HCT116 (cell line): ENCODE results near the gene PSMA8. TPM values are rescaled to one million over a fixed set of nuclear protein-coding genes. Genes with fewer than 3 reads are reported as not detected.

Source experiments
- ATAC-seq: fragments of 200-7000 bp; cut with Tn5 transposase; 2 replicates; pipeline ENCODE4 v1.9.1; 2020; ENCODE audit warnings: mild to moderate bottlenecking, moderate library complexity
- BruUV-seq: library from RNA; stranded (reverse); fragments of 400-500 nt; replicated peaks from 2 replicates; lab custom pipeline; 2021; lab: Mats Ljungman, UMichigan
- CTCF ChIA-PET: fragments of 300-600 bp; sonication (Branson Sonifier 250); formaldehyde crosslinking; loops from one replicate; lab custom pipeline; 2021; ENCODE audit warnings: antibody characterized with exemption; lab: Charles Lee
- POLR2A ChIA-PET: fragments of 300-600, 350-600 bp; sonication (Branson Sonifier 250); formaldehyde crosslinking; loops from one replicate; lab custom pipeline; 2021; ENCODE audit warnings: antibody characterized with exemption; lab: Charles Lee
- RAD21 ChIA-PET, 2 experiments: fragments of 300-600 bp; sonication (Branson Sonifier 250); formaldehyde crosslinking; loops; one replicate each; lab custom pipeline; 2023; ENCODE audit warnings: low total read pairs in 2 of 2; ENCODE audit not compliant: uncharacterized antibody in 2 of 2, unreplicated experiment in 2 of 2, low non-redundant PET in 1 of 2; lab: Charles Lee
- DNase-seq: peaks from one replicate; pipeline ENCODE4 v3.0.0-alpha.2; 2010; ENCODE audit warnings: low read depth, low spot score
- H2AFZ ChIP-seq: fragments of 200-600 bp; shearing (Covaris generic), sonication (generic); 2 replicates; pipeline ENCODE4 v1.6.1; 2017; ENCODE audit warnings: low read depth, mixed run types, mixed read lengths, antibody characterized with exemption, low read length; ENCODE audit not compliant: poor library complexity, severe bottlenecking
- H3K27ac ChIP-seq: 2 replicates; pipeline ENCODE4 v1.5.1; 2012; ENCODE audit warnings: low read depth, low read length
- H3K27me3 ChIP-seq: fragments of 200-600 bp; sonication (generic); 2 replicates; pipeline ENCODE4 v1.6.1; 2016; ENCODE audit warnings: mixed run types, low read length, mixed read lengths; ENCODE audit not compliant: insufficient read depth
- H3K36me3 ChIP-seq, 2 experiments: fragments of 200-500 bp in 1 of 2; fragments of 200-600 bp in 1 of 2; sonication (Bioruptor generic) in 1 of 2; sonication (generic) in 1 of 2; 2 replicates each; pipeline versions ENCODE4 v1.5.1 to v1.6.1; 2014 to 2016; ENCODE audit warnings: low read length in 2 of 2, inconsistent platforms in 1 of 2, mixed read lengths in 1 of 2, mixed run types in 1 of 2; ENCODE audit not compliant: insufficient read depth in 2 of 2, control insufficient read depth in 1 of 2
- H3K4me1 ChIP-seq, 2 experiments: fragments of 200-600 bp in 1 of 2; sonication (generic) in 1 of 2; 2 replicates each; pipeline versions ENCODE4 v1.5.1 to v1.6.1; 2012 to 2017; ENCODE audit warnings: low read length in 2 of 2, inconsistent platforms in 1 of 2, mild to moderate bottlenecking in 1 of 2, mixed read lengths in 1 of 2, mixed run types in 1 of 2, moderate library complexity in 1 of 2; ENCODE audit not compliant: insufficient read depth in 2 of 2, control insufficient read depth in 1 of 2
- H3K4me2 ChIP-seq: fragments of 200-600 bp; sonication (generic); 2 replicates; pipeline ENCODE4 v1.6.1; 2017; ENCODE audit warnings: mixed run types, low read length, mixed read lengths
- H3K4me3 ChIP-seq, 2 experiments: fragments of 200-600 bp in 1 of 2; sonication (generic) in 1 of 2; replicated peaks in 1 of 2; 2 replicates each; pipeline ENCODE4 v1.5.1; 2011 to 2016; ENCODE audit warnings: low read length in 2 of 2, control low read depth in 1 of 2, low read depth in 1 of 2, mild to moderate bottlenecking in 1 of 2, mixed read lengths in 1 of 2, mixed run types in 1 of 2
- H3K79me2 ChIP-seq: fragments of 200-600 bp; sonication (generic); 2 replicates; pipeline ENCODE4 v1.6.1; 2017; ENCODE audit warnings: mild to moderate bottlenecking, mixed run types, low read length, moderate library complexity, mixed read lengths; ENCODE audit not compliant: insufficient read depth
- H3K9ac ChIP-seq: fragments of 200-600 bp; sonication (generic); 2 replicates; pipeline ENCODE4 v1.6.1; 2016; ENCODE audit warnings: low read length, mixed read lengths
- H3K9me2 ChIP-seq: fragments of 200-600 bp; sonication (generic), shearing (Covaris generic); 2 replicates; pipeline ENCODE4 v1.6.1; 2017; ENCODE audit warnings: mixed run types, mild to moderate bottlenecking, moderate library complexity; ENCODE audit not compliant: insufficient read depth
- H3K9me3 ChIP-seq, 2 experiments: fragments of 200-500 bp in 1 of 2; fragments of 200-600 bp in 1 of 2; sonication (Bioruptor generic) in 1 of 2; sonication (generic) in 1 of 2; 2 replicates each; pipeline ENCODE4 v1.6.1; 2014 to 2017; ENCODE audit warnings: low read length in 2 of 2, mixed read lengths in 2 of 2, inconsistent platforms in 1 of 2, low read depth in 1 of 2, mild to moderate bottlenecking in 1 of 2, mixed run types in 1 of 2, moderate library complexity in 1 of 2; ENCODE audit not compliant: control insufficient read depth in 1 of 2, insufficient read depth in 1 of 2
- H4K20me1 ChIP-seq: fragments of 200-600 bp; sonication (generic), shearing (Covaris generic); 2 replicates; pipeline ENCODE4 v1.6.1; 2017; ENCODE audit warnings: mixed run types, mild to moderate bottlenecking, moderate library complexity; ENCODE audit not compliant: insufficient read depth
- ATF3 ChIP-seq: IDR thresholded peaks from 2 replicates; pipeline ENCODE4 v1.6.1; 2012
- CBX3 ChIP-seq: IDR thresholded peaks from 2 replicates; pipeline ENCODE4 v1.6.1; 2012; ENCODE audit warnings: low read depth
- EGR1 ChIP-seq: IDR thresholded peaks from 2 replicates; pipeline ENCODE4 v1.6.1; 2012; ENCODE audit warnings: low read depth
- ELF1 ChIP-seq: IDR thresholded peaks from 2 replicates; pipeline ENCODE4 v1.6.1; 2012; ENCODE audit warnings: low read depth, borderline replicate concordance
- EZH2 ChIP-seq: fragments of 200-600 bp; sonication (generic); IDR thresholded peaks from 2 replicates; pipeline ENCODE4 v1.6.1; 2017; ENCODE audit warnings: antibody characterized with exemption, mixed run types
- JUND ChIP-seq: IDR thresholded peaks from 2 replicates; pipeline ENCODE4 v1.6.1; 2012
- SIN3A ChIP-seq: IDR thresholded peaks from 2 replicates; pipeline ENCODE4 v1.6.1; 2012; ENCODE audit warnings: low read depth
- SP1 ChIP-seq: IDR thresholded peaks from 2 replicates; pipeline ENCODE4 v1.6.1; 2012; ENCODE audit warnings: low read depth
- SRF ChIP-seq: IDR thresholded peaks from 2 replicates; pipeline ENCODE4 v1.6.1; 2012; ENCODE audit warnings: low read depth
- TCF7L2 ChIP-seq: IDR thresholded peaks from 2 replicates; pipeline ENCODE4 v1.7.0; 2011; ENCODE audit warnings: borderline replicate concordance, inconsistent platforms; ENCODE audit not compliant: insufficient read depth, insufficient read length; ENCODE audit errors: extremely low read depth
- ZBTB33 ChIP-seq: IDR thresholded peaks from 2 replicates; pipeline ENCODE4 v1.6.1; 2011; ENCODE audit warnings: mild to moderate bottlenecking, low read length, moderate library complexity; ENCODE audit not compliant: insufficient replicate concordance; ENCODE audit errors: extremely low read depth
- ZNF274 ChIP-seq: fragments of 200-500 bp; sonication (Bioruptor generic); IDR thresholded peaks from 2 replicates; pipeline ENCODE4 v1.6.1; 2014; ENCODE audit warnings: mild to moderate bottlenecking, low read depth, low read length, inconsistent platforms
- intact Hi-C: fragments of 100-400 bp; cut with micrococcal nuclease; formaldehyde crosslinking; loops from 2 replicates; pipeline ENCODE4 v1.10.0; 2022
- total RNA-seq: library from RNA; stranded (reverse); gene quantifications from one replicate; pipeline ENCODE4 v1.2.1, GENCODE V29; 2021; ENCODE audit not compliant: unreplicated experiment
- TF ChIP-seq, protein P1 (sequence below), 3 experiments: fragments of 200-600 bp in 1 of 3; sonication (generic) in 1 of 3; IDR thresholded peaks in 2 of 3; conservative IDR thresholded peaks in 1 of 3; 2 replicates each; pipeline ENCODE4 v1.5.1; 2012 to 2017; ENCODE audit warnings: low read depth in 2 of 3, low read length in 2 of 3, antibody characterized with exemption in 1 of 3, borderline replicate concordance in 1 of 3, control low read depth in 1 of 3, mild to moderate bottlenecking in 1 of 3, mixed read lengths in 1 of 3, mixed run types in 1 of 3, moderate library complexity in 1 of 3; ENCODE audit not compliant: insufficient read depth in 1 of 3
- TF ChIP-seq, protein P2 (sequence below): IDR thresholded peaks from 2 replicates; pipeline ENCODE4 v1.6.1; 2012; ENCODE audit warnings: low read depth
- TF ChIP-seq, protein P3 (sequence below): IDR thresholded peaks from 2 replicates; pipeline ENCODE4 v1.6.1; 2012

PSMA8 gene
- total RNA-seq, 1 experiment from 2014 or later: not detected

DNA sequence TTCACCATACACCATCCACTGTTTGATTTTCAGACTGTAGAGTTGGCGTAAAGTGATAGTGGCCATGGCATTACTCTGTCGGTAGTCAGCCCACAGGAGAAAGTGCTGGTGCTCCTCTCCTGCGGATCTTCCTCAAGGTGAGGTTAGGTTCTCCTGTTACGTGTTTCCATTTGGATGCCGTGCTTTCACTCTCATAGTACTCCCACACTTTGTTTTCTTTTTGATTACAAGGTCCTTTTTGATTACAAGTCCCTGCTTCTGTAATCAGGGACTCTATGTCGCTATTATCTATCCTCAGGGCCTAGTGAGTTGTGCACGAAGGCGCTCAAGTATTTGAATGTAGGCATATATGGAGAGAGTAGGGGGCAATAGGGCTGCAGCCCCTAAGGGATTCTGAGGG, 96.8 kb downstream of the PSMA8 start:
- intact Hi-C loops: no loop called here
- Histone ChIP-seq H3K4me3 (no peak overlapping the region), H3K36me3 (no peaks in the 10 kb centered on the region), H3K9ac (no peak overlapping the region), H3K9me2 (no peaks in the 10 kb centered on the region), H2AFZ (no peak overlapping the region), H3K79me2 (peaks cover 79% of the 10 kb centered on the region), H3K4me1 (peaks cover 10 to 16% of the 10 kb centered on the region in 2 experiments), H4K20me1 (no peaks in the 10 kb centered on the region), H3K9me3 (no peaks in the 10 kb centered on the region), H3K27ac (no peak overlapping the region), H3K27me3 (no peaks in the 10 kb centered on the region), H3K4me2 (no peak overlapping the region)
- POLR2A ChIA-PET: no interaction called here
- RAD21 ChIA-PET: no interaction called here
- no TSS peak for BruUV-seq
- no peak for DNase-seq
- no peak for ATAC-seq
- CTCF ChIA-PET: no interaction called here
- TF ChIP-seq ELF1 (no peak), ZBTB33 (no peak), EZH2 (no peak), CBX3 (no peak), EGR1 (no peak), SP1 (no peak), ATF3 (no peak), JUND (no peak), TCF7L2 (no peak), SIN3A (no peak), SRF (no peak), ZNF274 (no peak)
- TF ChIP-seq, protein P1, sequence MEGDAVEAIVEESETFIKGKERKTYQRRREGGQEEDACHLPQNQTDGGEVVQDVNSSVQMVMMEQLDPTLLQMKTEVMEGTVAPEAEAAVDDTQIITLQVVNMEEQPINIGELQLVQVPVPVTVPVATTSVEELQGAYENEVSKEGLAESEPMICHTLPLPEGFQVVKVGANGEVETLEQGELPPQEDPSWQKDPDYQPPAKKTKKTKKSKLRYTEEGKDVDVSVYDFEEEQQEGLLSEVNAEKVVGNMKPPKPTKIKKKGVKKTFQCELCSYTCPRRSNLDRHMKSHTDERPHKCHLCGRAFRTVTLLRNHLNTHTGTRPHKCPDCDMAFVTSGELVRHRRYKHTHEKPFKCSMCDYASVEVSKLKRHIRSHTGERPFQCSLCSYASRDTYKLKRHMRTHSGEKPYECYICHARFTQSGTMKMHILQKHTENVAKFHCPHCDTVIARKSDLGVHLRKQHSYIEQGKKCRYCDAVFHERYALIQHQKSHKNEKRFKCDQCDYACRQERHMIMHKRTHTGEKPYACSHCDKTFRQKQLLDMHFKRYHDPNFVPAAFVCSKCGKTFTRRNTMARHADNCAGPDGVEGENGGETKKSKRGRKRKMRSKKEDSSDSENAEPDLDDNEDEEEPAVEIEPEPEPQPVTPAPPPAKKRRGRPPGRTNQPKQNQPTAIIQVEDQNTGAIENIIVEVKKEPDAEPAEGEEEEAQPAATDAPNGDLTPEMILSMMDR (IDR thresholded peaks at IDR 0.05 in 2 of 3, conservative IDR thresholded peaks at IDR 0.05 in 1 of 3; ENCODE audit: borderline replicate concordance in 1 of 3, insufficient read depth in 1 of 3, low read depth in 2 of 3, low read length in 2 of 3): no peak
- TF ChIP-seq, protein P2, sequence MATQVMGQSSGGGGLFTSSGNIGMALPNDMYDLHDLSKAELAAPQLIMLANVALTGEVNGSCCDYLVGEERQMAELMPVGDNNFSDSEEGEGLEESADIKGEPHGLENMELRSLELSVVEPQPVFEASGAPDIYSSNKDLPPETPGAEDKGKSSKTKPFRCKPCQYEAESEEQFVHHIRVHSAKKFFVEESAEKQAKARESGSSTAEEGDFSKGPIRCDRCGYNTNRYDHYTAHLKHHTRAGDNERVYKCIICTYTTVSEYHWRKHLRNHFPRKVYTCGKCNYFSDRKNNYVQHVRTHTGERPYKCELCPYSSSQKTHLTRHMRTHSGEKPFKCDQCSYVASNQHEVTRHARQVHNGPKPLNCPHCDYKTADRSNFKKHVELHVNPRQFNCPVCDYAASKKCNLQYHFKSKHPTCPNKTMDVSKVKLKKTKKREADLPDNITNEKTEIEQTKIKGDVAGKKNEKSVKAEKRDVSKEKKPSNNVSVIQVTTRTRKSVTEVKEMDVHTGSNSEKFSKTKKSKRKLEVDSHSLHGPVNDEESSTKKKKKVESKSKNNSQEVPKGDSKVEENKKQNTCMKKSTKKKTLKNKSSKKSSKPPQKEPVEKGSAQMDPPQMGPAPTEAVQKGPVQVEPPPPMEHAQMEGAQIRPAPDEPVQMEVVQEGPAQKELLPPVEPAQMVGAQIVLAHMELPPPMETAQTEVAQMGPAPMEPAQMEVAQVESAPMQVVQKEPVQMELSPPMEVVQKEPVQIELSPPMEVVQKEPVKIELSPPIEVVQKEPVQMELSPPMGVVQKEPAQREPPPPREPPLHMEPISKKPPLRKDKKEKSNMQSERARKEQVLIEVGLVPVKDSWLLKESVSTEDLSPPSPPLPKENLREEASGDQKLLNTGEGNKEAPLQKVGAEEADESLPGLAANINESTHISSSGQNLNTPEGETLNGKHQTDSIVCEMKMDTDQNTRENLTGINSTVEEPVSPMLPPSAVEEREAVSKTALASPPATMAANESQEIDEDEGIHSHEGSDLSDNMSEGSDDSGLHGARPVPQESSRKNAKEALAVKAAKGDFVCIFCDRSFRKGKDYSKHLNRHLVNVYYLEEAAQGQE: no peak
- TF ChIP-seq, protein P3, sequence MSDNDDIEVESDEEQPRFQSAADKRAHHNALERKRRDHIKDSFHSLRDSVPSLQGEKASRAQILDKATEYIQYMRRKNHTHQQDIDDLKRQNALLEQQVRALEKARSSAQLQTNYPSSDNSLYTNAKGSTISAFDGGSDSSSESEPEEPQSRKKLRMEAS: no peak
